ENCODE results near the gene C12orf54. TPM values are rescaled to one million over a fixed set of nuclear protein-coding genes. Genes with fewer than 3 reads are reported as not detected.
"Not testable (repeated sequence)": the region's sequence is repeated elsewhere in the genome, so short reads cannot be mapped to it uniquely, and the experiment has no call there.

The C12orf54 gene
- total RNA-seq = not detected

GRCh38 chr12:48482198-48482597 is at the start of gene C12orf54:
Gene C12orf54, plus strand, starts transcription at chr12:48482498. Its CDS starts 799 bp downstream, at chr12:48483297.
- no peak for DNase-seq (ENCODE audit: low spot score in 2 of 2)

GRCh38 chr12:48434016-48434415 is 48.3 kb upstream of the C12orf54 start:
- H3K9me3 Mint-ChIP-seq; ATAC-seq; DNase-seq (ENCODE audit: low spot score in 2 of 2); H3K27ac Mint-ChIP-seq: not testable (repeated sequence)
- peaks cover 7 to 13% of the 10 kb centered on the region in 2 donors for H3K36me3 Mint-ChIP-seq

More at GRCh38 chr12:48482198-48482597, at the start of gene C12orf54:
- Mint-ChIP-seq H3K27ac (no peak within 1 kb of the TSS), H3K9me3 (peaks cover 0 to 3% of the 10 kb centered on the region in 2 donors), H3K36me3 (no peaks in the 10 kb centered on the region)
- ATAC-seq = no peak

GRCh38 chr12:48441069-48441468 is 41.2 kb upstream of the C12orf54 start:
- Mint-ChIP-seq H3K27ac (no peak overlapping the region), H3K9me3 (no peaks in the 10 kb centered on the region), H3K36me3 (peaks cover 0 to 6% of the 10 kb centered on the region in 2 donors)
- no peak for DNase-seq (ENCODE audit: low spot score in 2 of 2)
- ATAC-seq = no peak

GRCh38 chr12:48442179-48442847 is 40.0 kb upstream of the C12orf54 start:
- Mint-ChIP-seq H3K27ac (peak overlapping the region in 1 of 2 donors; percentile 19), H3K9me3 (no peaks in the 10 kb centered on the region), H3K36me3 (no peaks in the 10 kb centered on the region)
- ATAC-seq = no peak
- no peak for DNase-seq (ENCODE audit: low spot score in 2 of 2)

GRCh38 chr12:48445538-48445937 is 36.8 kb upstream of the C12orf54 start:
- Mint-ChIP-seq H3K9me3 (peaks cover 6 to 9% of the 10 kb centered on the region in 2 donors), H3K27ac (no peak overlapping the region), H3K36me3 (peaks cover 6 to 9% of the 10 kb centered on the region in 2 donors)
- DNase-seq (ENCODE audit: low spot score in 2 of 2) (no peak), ATAC-seq (no peak)

- no peak for DNase-seq (ENCODE audit: low spot score in 2 of 2)
- Mint-ChIP-seq H3K9me3 (peaks cover 6 to 11% of the 10 kb centered on the region in 2 donors), H3K27ac (no peak overlapping the region), H3K36me3 (peaks cover 6 to 12% of the 10 kb centered on the region in 2 donors)
- ATAC-seq = no peak
Observed at GRCh38 chr12:48446161-48446776, 36.0 kb upstream of the C12orf54 start.

GRCh38 chr12:48447755-48448154 is 34.5 kb upstream of the C12orf54 start:
- Mint-ChIP-seq H3K36me3 (peaks cover 6 to 12% of the 10 kb centered on the region in 2 donors), H3K9me3 (peaks cover 6 to 11% of the 10 kb centered on the region in 2 donors), H3K27ac (no peak overlapping the region)
- ATAC-seq = no peak
- DNase-seq (ENCODE audit: low spot score in 2 of 2) = no peak

- Mint-ChIP-seq H3K27ac (no peak overlapping the region), H3K36me3 (peaks cover 6 to 12% of the 10 kb centered on the region in 2 donors), H3K9me3 (peaks cover 6 to 11% of the 10 kb centered on the region in 2 donors)
- ATAC-seq (no peak), DNase-seq (ENCODE audit: low spot score in 2 of 2) (no peak)
Observed at GRCh38 chr12:48451372-48451771, 30.9 kb upstream of the C12orf54 start.

GRCh38 chr12:48452961-48453360 is 29.3 kb upstream of the C12orf54 start:
- Mint-ChIP-seq H3K9me3 (peaks cover 6 to 11% of the 10 kb centered on the region in 2 donors), H3K36me3 (peaks cover 6 to 12% of the 10 kb centered on the region in 2 donors)
- H3K27ac Mint-ChIP-seq; DNase-seq (ENCODE audit: low spot score in 2 of 2); ATAC-seq: not testable (repeated sequence)

- no peak overlapping the region for H3K27ac Mint-ChIP-seq
- no peak for ATAC-seq
Observed at GRCh38 chr12:48454667-48455066, 27.6 kb upstream of the C12orf54 start.

GRCh38 chr12:48455116-48455515 is 27.2 kb upstream of the C12orf54 start:
- Mint-ChIP-seq H3K9me3 (peaks cover 1 to 7% of the 10 kb centered on the region in 2 donors), H3K36me3 (peaks cover 3 to 7% of the 10 kb centered on the region in 2 donors), H3K27ac (no peak overlapping the region)
- ATAC-seq (no peak), DNase-seq (ENCODE audit: low spot score in 2 of 2) (no peak)

More at GRCh38 chr12:48454667-48455066, 27.6 kb upstream of the C12orf54 start:
- H3K36me3 Mint-ChIP-seq = peaks cover 6 to 12% of the 10 kb centered on the region in 2 donors
- no peak for DNase-seq (ENCODE audit: low spot score in 2 of 2)
- peaks cover 6 to 11% of the 10 kb centered on the region in 2 donors for H3K9me3 Mint-ChIP-seq

- no peaks in the 10 kb centered on the region for H3K9me3 Mint-ChIP-seq
- ATAC-seq (no peak), DNase-seq (ENCODE audit: low spot score in 2 of 2) (no peak)
- H3K27ac Mint-ChIP-seq = no peak overlapping the region
- no peaks in the 10 kb centered on the region for H3K36me3 Mint-ChIP-seq
Observed at GRCh38 chr12:48459259-48459658, 23.0 kb upstream of the C12orf54 start.

- DNase-seq (ENCODE audit: low spot score in 2 of 2); ATAC-seq; H3K27ac Mint-ChIP-seq: not testable (repeated sequence)
- Mint-ChIP-seq H3K9me3 (peaks cover 17 to 27% of the 10 kb centered on the region in 2 donors), H3K36me3 (peaks cover 15 to 23% of the 10 kb centered on the region in 2 donors)
Observed at GRCh38 chr12:48469027-48469426, 13.3 kb upstream of the C12orf54 start.

GRCh38 chr12:48472259-48472658 is 10.0 kb upstream of the C12orf54 start, which contains the start of gene ANP32D:
Gene ANP32D, plus strand, starts transcription at chr12:48472559. Its CDS starts 106 bp downstream, at chr12:48472665.
- no peak for ATAC-seq
- peaks cover 24 to 35% of the 10 kb centered on the region in 2 donors for H3K9me3 Mint-ChIP-seq
- peaks cover 15 to 23% of the 10 kb centered on the region in 2 donors for H3K36me3 Mint-ChIP-seq
- no peak for DNase-seq (ENCODE audit: low spot score in 2 of 2)
- no peak within 1 kb of the TSS for H3K27ac Mint-ChIP-seq

GRCh38 chr12:48473061-48473460 is 9.2 kb upstream of the C12orf54 start:
- peaks cover 15 to 23% of the 10 kb centered on the region in 2 donors for H3K36me3 Mint-ChIP-seq
- DNase-seq (ENCODE audit: low spot score in 2 of 2) = no peak
- ATAC-seq = no peak
- H3K27ac Mint-ChIP-seq = no peak overlapping the region
- peaks cover 21 to 32% of the 10 kb centered on the region in 2 donors for H3K9me3 Mint-ChIP-seq

- Mint-ChIP-seq H3K36me3 (peaks cover 15 to 23% of the 10 kb centered on the region in 2 donors), H3K9me3 (peaks cover 19 to 26% of the 10 kb centered on the region in 2 donors)
- DNase-seq (ENCODE audit: low spot score in 2 of 2); H3K27ac Mint-ChIP-seq; ATAC-seq: not testable (repeated sequence)
Observed at GRCh38 chr12:48474497-48474896, 7.8 kb upstream of the C12orf54 start.

GRCh38 chr12:48482930-48483329 is 632 bp downstream of the C12orf54 start:
- Mint-ChIP-seq H3K27ac (no peak overlapping the region), H3K36me3 (no peaks in the 10 kb centered on the region), H3K9me3 (peaks cover 0 to 3% of the 10 kb centered on the region in 2 donors)
- no peak for ATAC-seq
- DNase-seq (ENCODE audit: low spot score in 2 of 2) = no peak
